Neural progenitor cell (in vitro differentiated cells): Measurements from ENCODE around the gene DCC. TPM values are rescaled to one million over a fixed set of nuclear protein-coding genes. Genes with fewer than 3 reads are reported as not detected.

Source experiments
- DNase-seq: peaks from one replicate; pipeline ENCODE4 v3.0.0-alpha.2; 2016; ENCODE audit warnings: low spot score
- H2AFZ ChIP-seq: fragments of 200-600 bp; sonication (generic); replicated peaks from 2 replicates; pipeline ENCODE4 v1.6.1; 2016; ENCODE audit warnings: antibody characterized with exemption
- H3F3A ChIP-seq: fragments of 200-600 bp; sonication (generic); 2 replicates; pipeline ENCODE4 v1.6.1; 2016; ENCODE audit warnings: antibody characterized with exemption, low read depth
- H3K27ac ChIP-seq: fragments of 200-600 bp; sonication (generic); 2 replicates; pipeline ENCODE4 v1.5.1; 2016; ENCODE audit warnings: mild to moderate bottlenecking
- H3K27me3 ChIP-seq: fragments of 200-600 bp; sonication (generic); 2 replicates; pipeline ENCODE4 v1.6.1; 2016; ENCODE audit warnings: mild to moderate bottlenecking, moderate library complexity
- H3K36me3 ChIP-seq: fragments of 200-600 bp; sonication (generic); 2 replicates; pipeline ENCODE4 v1.5.1; 2016
- H3K4me1 ChIP-seq: fragments of 200-600 bp; sonication (generic); 2 replicates; pipeline ENCODE4 v1.6.1; 2016; ENCODE audit warnings: mixed run types
- H3K4me2 ChIP-seq: fragments of 200-600 bp; sonication (generic); 2 replicates; pipeline ENCODE4 v1.6.1; 2016
- H3K4me3 ChIP-seq: fragments of 200-600 bp; sonication (generic); 2 replicates; pipeline ENCODE4 v1.5.1; 2016
- H3K79me2 ChIP-seq: fragments of 200-600 bp; sonication (generic); 2 replicates; pipeline ENCODE4 v1.6.1; 2016; ENCODE audit warnings: low read depth
- H3K9ac ChIP-seq: fragments of 200-600 bp; sonication (generic); 2 replicates; pipeline ENCODE4 v1.6.1; 2016
- H3K9me3 ChIP-seq: fragments of 200-600 bp; sonication (generic); 2 replicates; pipeline ENCODE4 v1.5.1; 2016; ENCODE audit warnings: low read depth
- H4K20me1 ChIP-seq: fragments of 200-600 bp; sonication (generic); 2 replicates; pipeline ENCODE4 v1.6.1; 2016; ENCODE audit warnings: low read depth
- H3K27ac Mint-ChIP-seq: 3 replicates; pipeline ENCODE4 v1.8.0; 2021; ENCODE audit warnings: mixed read lengths
- H3K27me3 Mint-ChIP-seq: 2 replicates; pipeline ENCODE4 v1.8.0; 2022; ENCODE audit warnings: low read depth, mild to moderate bottlenecking, inconsistent platforms, moderate library complexity, mixed read lengths; ENCODE audit not compliant: insufficient read depth
- H3K36me3 Mint-ChIP-seq: 3 replicates; pipeline ENCODE4 v1.8.0; 2021; ENCODE audit warnings: mixed read lengths
- H3K4me1 Mint-ChIP-seq: 3 replicates; pipeline ENCODE4 v1.8.0; 2021; ENCODE audit warnings: mixed read lengths
- H3K4me3 Mint-ChIP-seq: 3 replicates; pipeline ENCODE4 v1.8.0; 2021; ENCODE audit warnings: mild to moderate bottlenecking, moderate library complexity, mixed read lengths
- H3K9me3 Mint-ChIP-seq: 3 replicates; pipeline ENCODE4 v1.8.0; 2020; ENCODE audit warnings: mixed read lengths
- CTCF ChIP-seq: fragments of 200-600 bp; sonication (generic); IDR thresholded peaks from 2 replicates; pipeline ENCODE4 v1.5.1; 2017; ENCODE audit warnings: antibody characterized with exemption, mild to moderate bottlenecking
- EZH2 ChIP-seq: fragments of 200-600 bp; sonication (generic); IDR thresholded peaks from 2 replicates; pipeline ENCODE4 v1.6.1; 2017; ENCODE audit warnings: antibody characterized with exemption, mild to moderate bottlenecking, moderate library complexity
- EZH2phosphoT487 ChIP-seq: fragments of 200-600 bp; sonication (generic); IDR thresholded peaks from 2 replicates; pipeline ENCODE4 v1.6.1; 2017; ENCODE audit warnings: antibody characterized with exemption
- total RNA-seq: library from RNA; depleted of rRNA; stranded (reverse); fragments of >200 nt; gene quantifications from 2 replicates; pipeline ENCODE4 v1.2.3, GENCODE V29; 2015; ENCODE audit warnings: low replicate concordance

The DCC gene
- total RNA-seq, 1 donor from 2014 or later, result 0.41 TPM

DNA sequence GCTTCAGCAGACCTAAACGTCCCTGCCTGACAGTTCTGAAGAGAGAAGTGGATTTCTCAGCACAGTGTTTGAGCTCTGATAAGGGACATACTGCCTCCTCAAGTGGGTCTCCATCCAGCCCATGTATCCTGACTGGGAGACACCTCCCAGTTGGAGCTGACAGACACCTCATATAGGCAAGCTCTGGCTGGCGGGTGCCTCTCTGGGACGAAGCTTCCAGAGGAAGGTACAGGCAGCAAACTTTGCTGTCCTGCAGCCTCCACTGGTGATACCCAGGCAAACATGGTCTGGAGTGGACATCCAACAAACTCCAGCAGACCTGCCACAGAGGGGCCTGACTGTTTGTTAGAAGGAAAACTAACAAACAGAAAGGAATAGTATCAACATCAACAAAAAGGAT is 1156.0 kb downstream of the DCC start:
- no peak overlapping the region for H3K27ac Mint-ChIP-seq
- peaks cover 43% of the 10 kb centered on the region for H3K36me3 Mint-ChIP-seq
- H3K27me3 ChIP-seq, result no peaks in the 10 kb centered on the region
- no peak overlapping the region for H3K4me3 Mint-ChIP-seq
- no peaks in the 10 kb centered on the region for H3F3A ChIP-seq
- H3K4me2 ChIP-seq, result no peak overlapping the region
- no peak overlapping the region for H3K9ac ChIP-seq
- DNase-seq, result no peak
- no peak overlapping the region for H3K27ac ChIP-seq
- no peaks in the 10 kb centered on the region for H3K36me3 ChIP-seq
- peaks cover 45% of the 10 kb centered on the region for H3K9me3 Mint-ChIP-seq
- no peaks in the 10 kb centered on the region for H3K4me1 ChIP-seq
- H4K20me1 ChIP-seq, result no peaks in the 10 kb centered on the region
- H3K4me1 Mint-ChIP-seq, result peaks cover 27% of the 10 kb centered on the region
- no peaks in the 10 kb centered on the region for H3K79me2 ChIP-seq
- TF ChIP-seq CTCF (no peak), EZH2 (no peak), EZH2phosphoT487 (no peak)
- H3K4me3 ChIP-seq, result no peak overlapping the region
- H2AFZ ChIP-seq, result no peak overlapping the region
- no peaks in the 10 kb centered on the region for H3K9me3 ChIP-seq
- H3K27me3 Mint-ChIP-seq, result no peaks in the 10 kb centered on the region

DNA sequence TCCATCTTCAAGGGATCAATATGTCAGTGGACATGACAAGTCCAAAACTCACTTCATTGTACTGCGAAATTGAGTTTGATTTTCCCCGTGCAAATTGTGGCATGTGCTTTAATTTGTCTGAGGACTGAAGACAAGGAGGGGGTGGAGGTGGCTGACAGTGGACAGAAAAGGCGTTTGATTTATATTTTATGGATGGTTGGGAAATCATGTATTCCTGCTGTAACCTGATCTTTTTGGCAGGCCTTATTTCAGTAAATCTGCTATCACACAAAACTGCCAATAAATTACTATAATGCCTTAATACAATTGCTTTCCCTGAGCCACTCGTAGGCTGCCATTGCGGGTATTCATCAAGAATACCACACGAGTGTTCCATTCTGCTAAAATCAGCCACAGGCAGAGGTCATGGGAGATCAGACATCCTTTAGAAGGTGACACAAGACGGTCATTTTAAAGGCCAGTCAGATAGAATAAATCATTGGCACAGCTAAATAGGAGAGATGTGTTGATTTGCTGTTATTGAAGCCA is 1164.0 kb downstream of the DCC start:
- no peaks in the 10 kb centered on the region for H3F3A ChIP-seq
- H3K36me3 ChIP-seq, result no peaks in the 10 kb centered on the region
- H3K9me3 ChIP-seq, result no peaks in the 10 kb centered on the region
- no peak for TF ChIP-seq EZH2phosphoT487
- no peak for TF ChIP-seq EZH2
- DNase-seq, result no peak
- no peaks in the 10 kb centered on the region for H3K79me2 ChIP-seq
- no peaks in the 10 kb centered on the region for H3K27me3 ChIP-seq
- no peak overlapping the region for H3K27ac ChIP-seq
- H3K4me3 ChIP-seq, result no peak overlapping the region
- Mint-ChIP-seq H3K27me3 (peaks cover 3% of the 10 kb centered on the region), H3K4me3 (no peak overlapping the region), H3K9me3 (peaks cover 3% of the 10 kb centered on the region), H3K27ac (no peak overlapping the region), H3K4me1 (peaks cover 13% of the 10 kb centered on the region), H3K36me3 (peaks cover 23% of the 10 kb centered on the region)
- no peak overlapping the region for H2AFZ ChIP-seq
- H4K20me1 ChIP-seq, result no peaks in the 10 kb centered on the region
- no peaks in the 10 kb centered on the region for H3K4me1 ChIP-seq
- no peak overlapping the region for H3K9ac ChIP-seq
- no peak overlapping the region for H3K4me2 ChIP-seq

GRCh38 chr18:53508529-53508928 is 1168.5 kb downstream of the DCC start:
- no peak overlapping the region for H3K4me3 Mint-ChIP-seq

More at GRCh38 chr18:53508529-53508928, 1168.5 kb downstream of the DCC start:
- Histone ChIP-seq H3K9ac (no peak overlapping the region), H3K27me3 (no peaks in the 10 kb centered on the region), H3K4me1 (no peaks in the 10 kb centered on the region), H3K9me3 (no peaks in the 10 kb centered on the region), H3K79me2 (no peaks in the 10 kb centered on the region), H3F3A (no peaks in the 10 kb centered on the region), H2AFZ (no peak overlapping the region), H3K4me3 (no peak overlapping the region), H3K4me2 (no peak overlapping the region), H3K36me3 (no peaks in the 10 kb centered on the region), H3K27ac (no peak overlapping the region), H4K20me1 (no peaks in the 10 kb centered on the region)
- Mint-ChIP-seq H3K36me3 (peaks cover 18% of the 10 kb centered on the region), H3K27me3 (no peaks in the 10 kb centered on the region), H3K4me1 (peaks cover 6% of the 10 kb centered on the region), H3K27ac (no peak overlapping the region), H3K9me3 (peaks cover 8% of the 10 kb centered on the region)
- TF ChIP-seq CTCF (no peak), EZH2phosphoT487 (no peak), EZH2 (no peak)
- no peak for DNase-seq
